Adrenal gland (tissue), 5 donors: ENCODE measurements around the gene ADAMTS4.

ENCODE experiments used
- CTCF ChIP-seq, 6 experiments: fragments of 450-650 bp in 4 of 6; fragments of 200-600 bp in 2 of 6; sonication (generic) in 1 of 6; IDR thresholded peaks; 1 replicate in 5 of 6; 2 replicates in 1 of 6; pipeline versions ENCODE4 v1.5.1 to v1.8.0; 2016 to 2021; ENCODE audit warnings: antibody characterized with exemption in 6 of 6, mild to moderate bottlenecking in 2 of 6, moderate library complexity in 1 of 6
- POLR2A ChIP-seq, 2 donors: fragments of 450-650 bp; IDR thresholded peaks; one replicate each; pipeline ENCODE4 v1.6.1; 2017; ENCODE audit warnings: antibody characterized with exemption in 2 of 2, mild to moderate bottlenecking in 2 of 2, moderate library complexity in 1 of 2
- donor health status: DM: no; HTN: no; CAD: no.

GRCh38 chr1:161160671-161161145 lies 38.1 kb downstream of the ADAMTS4 start:
- TF ChIP-seq POLR2A (IDR thresholded peaks at IDR 0.05) (no peak), CTCF (IDR thresholded peaks at IDR 0.05) (no peak)
